Astrocyte (in vitro differentiated cells and primary cell): Measurements from ENCODE around the gene SS18. TPM values are rescaled to one million over a fixed set of nuclear protein-coding genes. Genes with fewer than 3 reads are reported as not detected.

Experiments used
- DNase-seq: peaks from one replicate; pipeline ENCODE4 v3.0.0-alpha.2; 2010; ENCODE audit warnings: low read depth
- FAIRE-seq: peaks from 2 replicates; lab custom pipeline; 2011; peaks lifted over from hg19 to GRCh38; lab: Jason Lieb, UNC
- H2AFZ ChIP-seq: 2 replicates; pipeline ENCODE4 v1.6.0; 2012; ENCODE audit warnings: low read depth, low read length, inconsistent platforms
- H3K27ac ChIP-seq: 2 replicates; pipeline ENCODE4 v1.5.1; 2011; ENCODE audit warnings: low read depth, low read length, inconsistent platforms
- H3K27me3 ChIP-seq: 2 replicates; pipeline ENCODE4 v1.6.0; 2011; ENCODE audit warnings: low read length, inconsistent platforms; ENCODE audit not compliant: insufficient read depth
- H3K36me3 ChIP-seq: 2 replicates; pipeline ENCODE4 v1.5.1; 2011; ENCODE audit warnings: low read length, inconsistent platforms; ENCODE audit not compliant: insufficient read depth
- H3K4me1 ChIP-seq: 2 replicates; pipeline ENCODE4 v1.5.1; 2011; ENCODE audit warnings: low read length, inconsistent platforms; ENCODE audit not compliant: insufficient read depth
- H3K4me2 ChIP-seq: 2 replicates; pipeline ENCODE4 v1.6.0; 2012; ENCODE audit warnings: low read length, inconsistent platforms
- H3K4me3 ChIP-seq: 2 replicates; pipeline ENCODE4 v1.5.1; 2011; ENCODE audit warnings: low read depth, mild to moderate bottlenecking, low read length, inconsistent platforms; ENCODE audit not compliant: insufficient read depth
- H3K79me2 ChIP-seq: 2 replicates; pipeline ENCODE4 v1.6.0; 2012; ENCODE audit warnings: mild to moderate bottlenecking, low read length, inconsistent platforms; ENCODE audit not compliant: insufficient read depth
- H3K9ac ChIP-seq: 2 replicates; pipeline ENCODE4 v1.6.0; 2012; ENCODE audit warnings: mild to moderate bottlenecking, low read length, inconsistent platforms
- H3K9me3 ChIP-seq: 2 replicates; pipeline ENCODE4 v1.5.1; 2012; ENCODE audit warnings: low read depth, mild to moderate bottlenecking, low read length, inconsistent platforms; ENCODE audit not compliant: insufficient read depth
- H4K20me1 ChIP-seq: 2 replicates; pipeline ENCODE4 v1.6.0; 2012; ENCODE audit warnings: low read length, inconsistent platforms; ENCODE audit not compliant: insufficient read depth
- H3K27ac Mint-ChIP-seq: one replicate; pipeline ENCODE4 v1.8.0; 2021; ENCODE audit warnings: mild to moderate bottlenecking, mixed read lengths; ENCODE audit not compliant: unreplicated experiment
- H3K27me3 Mint-ChIP-seq: one replicate; pipeline ENCODE4 v1.8.0; 2021; ENCODE audit warnings: low read depth, mixed read lengths; ENCODE audit not compliant: unreplicated experiment
- H3K36me3 Mint-ChIP-seq: one replicate; pipeline ENCODE4 v1.8.0; 2021; ENCODE audit warnings: low read depth, mixed read lengths; ENCODE audit not compliant: unreplicated experiment
- H3K4me1 Mint-ChIP-seq: one replicate; pipeline ENCODE4 v1.8.0; 2021; ENCODE audit warnings: low read depth, mixed read lengths; ENCODE audit not compliant: unreplicated experiment
- H3K4me3 Mint-ChIP-seq: one replicate; pipeline ENCODE4 v1.8.0; 2021; ENCODE audit warnings: mild to moderate bottlenecking, moderate library complexity, mixed read lengths; ENCODE audit not compliant: unreplicated experiment
- H3K9me3 Mint-ChIP-seq: one replicate; pipeline ENCODE4 v1.8.0; 2021; ENCODE audit warnings: mild to moderate bottlenecking, mixed read lengths; ENCODE audit not compliant: unreplicated experiment
- EZH2 ChIP-seq: IDR thresholded peaks from 2 replicates; pipeline ENCODE4 v1.6.1; 2012; ENCODE audit warnings: mild to moderate bottlenecking, low read length, inconsistent platforms; ENCODE audit not compliant: insufficient read depth
- total RNA-seq: library from RNA; stranded (reverse); gene quantifications from 2 replicates; pipeline ENCODE4 v1.2.1, GENCODE V29; 2021
- TF ChIP-seq, protein P1 (sequence below): IDR thresholded peaks from 2 replicates; pipeline ENCODE4 v1.5.1; 2011; ENCODE audit warnings: low read depth, mild to moderate bottlenecking, inconsistent platforms, low read length, moderate library complexity; ENCODE audit not compliant: insufficient read depth

Gene SS18
- total RNA-seq, 1 donor from 2014 or later = 120 TPM

DNA sequence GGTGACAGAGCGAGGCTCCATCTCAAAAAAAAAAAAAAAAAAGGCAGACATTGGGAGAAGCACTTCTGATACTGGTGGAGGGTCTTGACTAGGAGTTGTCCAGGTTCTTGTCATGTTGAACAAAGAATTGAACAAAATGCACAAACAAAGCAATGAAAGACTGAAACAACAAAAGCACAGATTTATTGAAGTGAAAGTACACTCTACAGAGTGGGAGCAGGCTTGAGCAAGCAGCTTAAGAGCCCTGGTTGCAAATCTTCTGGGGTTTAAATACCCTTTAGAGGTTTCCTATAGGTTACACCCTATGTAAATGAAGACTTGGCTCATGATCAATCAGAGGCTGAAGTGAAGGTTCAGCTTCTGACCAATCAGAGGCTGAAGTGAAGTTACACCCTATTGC, 6.4 kb upstream of the SS18 start:
- no peaks in the 10 kb centered on the region for H3K36me3 ChIP-seq
- no peaks in the 10 kb centered on the region for H3K27me3 ChIP-seq
- TF ChIP-seq, protein P1, sequence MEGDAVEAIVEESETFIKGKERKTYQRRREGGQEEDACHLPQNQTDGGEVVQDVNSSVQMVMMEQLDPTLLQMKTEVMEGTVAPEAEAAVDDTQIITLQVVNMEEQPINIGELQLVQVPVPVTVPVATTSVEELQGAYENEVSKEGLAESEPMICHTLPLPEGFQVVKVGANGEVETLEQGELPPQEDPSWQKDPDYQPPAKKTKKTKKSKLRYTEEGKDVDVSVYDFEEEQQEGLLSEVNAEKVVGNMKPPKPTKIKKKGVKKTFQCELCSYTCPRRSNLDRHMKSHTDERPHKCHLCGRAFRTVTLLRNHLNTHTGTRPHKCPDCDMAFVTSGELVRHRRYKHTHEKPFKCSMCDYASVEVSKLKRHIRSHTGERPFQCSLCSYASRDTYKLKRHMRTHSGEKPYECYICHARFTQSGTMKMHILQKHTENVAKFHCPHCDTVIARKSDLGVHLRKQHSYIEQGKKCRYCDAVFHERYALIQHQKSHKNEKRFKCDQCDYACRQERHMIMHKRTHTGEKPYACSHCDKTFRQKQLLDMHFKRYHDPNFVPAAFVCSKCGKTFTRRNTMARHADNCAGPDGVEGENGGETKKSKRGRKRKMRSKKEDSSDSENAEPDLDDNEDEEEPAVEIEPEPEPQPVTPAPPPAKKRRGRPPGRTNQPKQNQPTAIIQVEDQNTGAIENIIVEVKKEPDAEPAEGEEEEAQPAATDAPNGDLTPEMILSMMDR = no peak
- TF ChIP-seq EZH2 = no peak
- H3K4me2 ChIP-seq = no peak overlapping the region
- no peaks in the 10 kb centered on the region for H3K79me2 ChIP-seq
- no peak overlapping the region for H3K4me3 ChIP-seq
- Mint-ChIP-seq H3K27me3 (no peaks in the 10 kb centered on the region), H3K27ac (no peak overlapping the region), H3K4me3 (no peak overlapping the region), H3K9me3 (peaks cover 2% of the 10 kb centered on the region), H3K4me1 (no peaks in the 10 kb centered on the region), H3K36me3 (no peaks in the 10 kb centered on the region)
- FAIRE-seq (no peak), DNase-seq (no peak)
- no peaks in the 10 kb centered on the region for H3K4me1 ChIP-seq
- no peak overlapping the region for H2AFZ ChIP-seq
- H3K27ac ChIP-seq = no peak overlapping the region
- H3K9me3 ChIP-seq = no peaks in the 10 kb centered on the region
- H3K9ac ChIP-seq = no peak overlapping the region
- H4K20me1 ChIP-seq = no peaks in the 10 kb centered on the region

- peak overlapping the region; percentile 96 for H3K4me3 ChIP-seq
- Mint-ChIP-seq H3K4me1 (peaks cover 7% of the 10 kb centered on the region), H3K9me3 (no peaks in the 10 kb centered on the region), H3K36me3 (peaks cover 2% of the 10 kb centered on the region), H3K4me3 (peak overlapping the region; percentile 97), H3K27ac (peak overlapping the region; percentile 99), H3K27me3 (no peaks in the 10 kb centered on the region)
- H3K27ac ChIP-seq = peak overlapping the region; percentile 97
- H3K36me3 ChIP-seq = peaks cover 5% of the 10 kb centered on the region
- H3K27me3 ChIP-seq = no peaks in the 10 kb centered on the region
- TF ChIP-seq, protein P1 = no peak
- no peak for TF ChIP-seq EZH2
- peak overlapping the region; percentile 99 for H3K9ac ChIP-seq
- H3K4me1 ChIP-seq = peaks cover 11% of the 10 kb centered on the region
- peak overlapping the region; percentile 99 for H2AFZ ChIP-seq
- H3K9me3 ChIP-seq = no peaks in the 10 kb centered on the region
- FAIRE-seq (peak; percentile 32), DNase-seq (no peak)
- H3K4me2 ChIP-seq = peak overlapping the region; percentile 96
- H3K79me2 ChIP-seq = peaks cover 43% of the 10 kb centered on the region
- peaks cover 30% of the 10 kb centered on the region for H4K20me1 ChIP-seq
Measured at GRCh38 chr18:26091047-26091630, 726 bp upstream of the SS18 start.
